SU-DHL-6 (cell line): ENCODE data around the gene DOHH.

Experiments
- H2AFZ ChIP-seq: fragments of 200-600 bp; sonication (generic); 2 replicates; pipeline ENCODE4 v1.6.1; 2014; ENCODE audit warnings: low read depth, mild to moderate bottlenecking, moderate library complexity, mixed read lengths, antibody characterized with exemption, low read length; ENCODE audit not compliant: severe bottlenecking
- H3F3A ChIP-seq: fragments of 200-600 bp; shearing (Covaris generic); 2 replicates; pipeline ENCODE4 v1.6.0; 2016; ENCODE audit warnings: antibody characterized with exemption, mild to moderate bottlenecking; ENCODE audit not compliant: insufficient read depth
- H3K27ac ChIP-seq: fragments of 200-600 bp; sonication (generic); 2 replicates; pipeline ENCODE4 v1.5.1; 2016; ENCODE audit warnings: low read depth, mild to moderate bottlenecking, low read length, moderate library complexity, mixed read lengths
- H3K27me3 ChIP-seq: fragments of 200-600 bp; sonication (generic), shearing (Covaris generic); 2 replicates; pipeline ENCODE4 v1.6.0; 2014; ENCODE audit warnings: mild to moderate bottlenecking, low read length
- H3K36me3 ChIP-seq: fragments of 200-600 bp; sonication (generic); 2 replicates; pipeline ENCODE4 v1.6.1; 2014; ENCODE audit warnings: mild to moderate bottlenecking, low read length, mixed read lengths
- H3K4me2 ChIP-seq: fragments of 300-600, 200-600 bp; shearing (Covaris generic), sonication (generic); 2 replicates; pipeline ENCODE4 v1.6.0; 2014; ENCODE audit warnings: low read length, low read depth, mild to moderate bottlenecking; ENCODE audit not compliant: poor library complexity, severe bottlenecking
- H3K4me3 ChIP-seq: fragments of 200-600 bp; sonication (generic); 2 replicates; pipeline ENCODE4 v1.5.1; 2014; ENCODE audit warnings: antibody characterized with exemption, low read length, mild to moderate bottlenecking, mixed read lengths; ENCODE audit not compliant: insufficient read depth, poor library complexity, severe bottlenecking
- H3K79me2 ChIP-seq: fragments of 200-600 bp; sonication (generic); 2 replicates; pipeline ENCODE4 v1.6.1; 2014; ENCODE audit warnings: mild to moderate bottlenecking, low read length, moderate library complexity; ENCODE audit not compliant: insufficient read depth
- H3K9ac ChIP-seq: fragments of 200-600 bp; sonication (generic); 2 replicates; pipeline ENCODE4 v1.7.0; 2014; ENCODE audit warnings: mild to moderate bottlenecking, low read length
- H3K9me2 ChIP-seq: fragments of 200-600 bp; sonication (generic); replicated peaks from 2 replicates; pipeline ENCODE4 v1.6.1; 2014; ENCODE audit warnings: low read length; ENCODE audit not compliant: insufficient read depth
- H3K9me3 ChIP-seq: fragments of 200-600 bp; sonication (generic); 2 replicates; pipeline ENCODE4 v1.6.1; 2014; ENCODE audit warnings: low read length, mixed read lengths; ENCODE audit not compliant: insufficient read depth
- H4K20me1 ChIP-seq: fragments of 200-600 bp; sonication (generic); 2 replicates; pipeline ENCODE4 v1.6.1; 2014; ENCODE audit warnings: low read depth, mild to moderate bottlenecking, antibody characterized with exemption, low read length, moderate library complexity, mixed read lengths
- CTCF ChIP-seq: fragments of 200-600 bp; sonication (generic); IDR thresholded peaks from one replicate; pipeline ENCODE4 v1.5.1; 2017; ENCODE audit warnings: antibody characterized with exemption, mild to moderate bottlenecking, low read length, moderate library complexity; ENCODE audit not compliant: insufficient read depth, poor library complexity, severe bottlenecking
- EZH2phosphoT487 ChIP-seq: fragments of 200-600 bp; sonication (generic), shearing (Covaris generic); conservative IDR thresholded peaks from 2 replicates; pipeline ENCODE4 v1.6.1; 2018; ENCODE audit warnings: mild to moderate bottlenecking, antibody characterized with exemption, low read length, moderate library complexity, mixed read lengths

Gene DOHH

GRCh38 chr19:3513229-3514140, 13.0 kb upstream of the DOHH start:
- Histone ChIP-seq H3K4me3 (no peak overlapping the region), H3F3A (no peaks in the 10 kb centered on the region), H2AFZ (no peak overlapping the region), H3K9me3 (no peaks in the 10 kb centered on the region), H4K20me1 (0 out of 2 replicates have a peak, but pooled peaks cover 1% of the 10 kb centered on the region), H3K36me3 (no peaks in the 10 kb centered on the region), H3K27ac (no peak overlapping the region), H3K4me2 (no peak overlapping the region), H3K9ac (no peak overlapping the region), H3K27me3 (no peaks in the 10 kb centered on the region), H3K9me2 (no peaks in the 10 kb centered on the region), H3K79me2 (peaks cover 85% of the 10 kb centered on the region)
- TF ChIP-seq EZH2phosphoT487 (no peak), CTCF (no peak)

DNA sequence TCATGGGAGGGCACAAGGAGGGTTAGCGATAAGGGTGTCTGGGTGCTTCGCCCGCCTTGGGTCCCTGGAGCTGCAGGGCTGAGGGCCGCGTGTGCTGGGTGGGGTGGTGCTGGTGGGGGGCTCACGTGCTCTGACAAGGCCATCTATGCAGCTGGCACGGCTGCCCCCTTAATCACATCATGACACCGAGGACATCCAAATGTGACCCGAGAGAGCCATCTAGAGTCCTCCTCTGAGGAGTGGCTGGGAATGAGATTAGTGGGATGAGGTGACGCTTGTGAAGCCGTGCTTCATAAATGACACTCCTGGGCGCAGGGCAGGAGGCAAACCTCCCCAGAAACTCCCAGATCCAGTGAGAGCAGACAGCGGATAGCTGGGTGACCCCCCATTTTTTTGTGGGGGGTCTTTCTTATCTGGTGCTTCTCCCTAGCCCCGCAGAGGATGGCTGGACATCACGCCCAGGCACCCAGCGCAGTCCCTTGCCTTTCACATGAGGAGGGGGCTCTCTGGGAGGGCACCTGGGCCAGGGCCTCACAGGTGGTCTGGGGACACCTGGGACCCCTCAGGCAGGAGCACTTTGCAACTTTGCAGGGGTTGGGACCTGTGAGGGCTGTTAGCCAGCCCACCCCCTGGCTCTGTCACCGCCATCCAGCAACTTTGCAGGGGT, 12.2 kb upstream of the DOHH start:
- Histone ChIP-seq H3K9me3 (no peaks in the 10 kb centered on the region), H3K4me2 (no peak overlapping the region), H3K79me2 (peaks cover 85% of the 10 kb centered on the region), H3K27me3 (no peaks in the 10 kb centered on the region), H3F3A (no peaks in the 10 kb centered on the region), H3K36me3 (no peaks in the 10 kb centered on the region), H3K27ac (no peak overlapping the region), H3K9me2 (no peaks in the 10 kb centered on the region), H2AFZ (no peak overlapping the region), H3K4me3 (no peak overlapping the region), H3K9ac (no peak overlapping the region), H4K20me1 (no peaks in the 10 kb centered on the region)
- TF ChIP-seq CTCF (no peak), EZH2phosphoT487 (no peak)

- H4K20me1 ChIP-seq = no peaks in the 10 kb centered on the region
- peaks cover 87% of the 10 kb centered on the region for H3K79me2 ChIP-seq
- H3K9me3 ChIP-seq = no peaks in the 10 kb centered on the region
- TF ChIP-seq EZH2phosphoT487 (no peak), CTCF (no peak)
- no peak overlapping the region for H3K4me2 ChIP-seq
- no peaks in the 10 kb centered on the region for H3K9me2 ChIP-seq
- H2AFZ ChIP-seq = no peak overlapping the region
- H3K27ac ChIP-seq = no peak overlapping the region
- H3K9ac ChIP-seq = no peak overlapping the region
- no peaks in the 10 kb centered on the region for H3K27me3 ChIP-seq
- no peaks in the 10 kb centered on the region for H3F3A ChIP-seq
- H3K4me3 ChIP-seq = no peak overlapping the region
- H3K36me3 ChIP-seq = no peaks in the 10 kb centered on the region
These were observed 11.2 kb upstream of the DOHH start for GRCh38 chr19:3511506-3512251.
